Measurements from ENCODE around the gene PAN3.

GRCh38 chr13:28177877-28178276 is 39.5 kb downstream of the PAN3 start:
- TF ChIP-seq CTCF (IDR thresholded peaks at IDR 0.05), result no peak
- TF ChIP-seq POLR2AphosphoS5 (IDR thresholded peaks at IDR 0.05; ENCODE audit: insufficient read depth in 1 of 2, low read depth in 1 of 2), result no peak
- no peak for TF ChIP-seq POLR2A (IDR thresholded peaks at IDR 0.05)
